ENCODE results near the gene MID1.

The MID1 gene

DNA sequence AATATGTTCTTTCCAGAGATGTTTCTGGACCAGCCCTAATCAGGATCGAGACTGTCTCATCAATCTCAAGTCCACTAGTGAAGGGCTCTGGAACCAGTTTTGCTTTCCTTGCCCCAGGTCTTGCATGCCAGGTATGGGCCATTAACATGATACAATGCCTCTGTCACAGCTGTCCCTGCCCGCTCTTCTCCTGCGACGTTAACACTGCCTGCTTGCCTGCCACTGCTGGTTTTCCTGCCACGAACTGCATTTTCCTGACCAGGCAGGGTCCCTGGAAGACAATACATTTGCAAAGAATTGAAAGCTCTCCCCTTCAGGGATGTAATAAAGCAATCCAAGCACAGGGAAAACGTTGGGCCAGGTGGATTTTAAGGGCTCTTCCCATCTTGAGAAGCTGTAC lies 200.3 kb downstream of the MID1 start:
- peak; percentile 8 to 42 for DNase-seq

DNA sequence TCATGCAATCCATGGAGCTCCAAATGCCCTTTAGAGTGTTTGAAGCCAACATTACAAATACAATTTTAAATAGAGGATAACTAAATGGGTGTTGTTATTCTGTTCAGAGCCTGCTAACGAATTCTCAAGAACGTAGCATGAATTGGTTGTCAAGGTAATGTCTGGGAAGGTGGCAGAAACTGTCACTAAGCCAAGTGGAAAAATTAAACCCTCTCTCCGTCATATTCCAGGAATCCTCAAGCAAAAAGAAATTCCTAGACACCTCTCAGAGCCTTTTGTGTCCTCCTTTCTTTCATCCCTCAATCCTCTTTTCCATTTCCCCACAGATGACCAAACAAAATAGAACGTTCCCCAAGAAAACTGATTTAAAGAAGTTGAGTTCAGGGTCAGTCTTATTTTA lies 204.0 kb downstream of the MID1 start:
- no peak for DNase-seq

DNA sequence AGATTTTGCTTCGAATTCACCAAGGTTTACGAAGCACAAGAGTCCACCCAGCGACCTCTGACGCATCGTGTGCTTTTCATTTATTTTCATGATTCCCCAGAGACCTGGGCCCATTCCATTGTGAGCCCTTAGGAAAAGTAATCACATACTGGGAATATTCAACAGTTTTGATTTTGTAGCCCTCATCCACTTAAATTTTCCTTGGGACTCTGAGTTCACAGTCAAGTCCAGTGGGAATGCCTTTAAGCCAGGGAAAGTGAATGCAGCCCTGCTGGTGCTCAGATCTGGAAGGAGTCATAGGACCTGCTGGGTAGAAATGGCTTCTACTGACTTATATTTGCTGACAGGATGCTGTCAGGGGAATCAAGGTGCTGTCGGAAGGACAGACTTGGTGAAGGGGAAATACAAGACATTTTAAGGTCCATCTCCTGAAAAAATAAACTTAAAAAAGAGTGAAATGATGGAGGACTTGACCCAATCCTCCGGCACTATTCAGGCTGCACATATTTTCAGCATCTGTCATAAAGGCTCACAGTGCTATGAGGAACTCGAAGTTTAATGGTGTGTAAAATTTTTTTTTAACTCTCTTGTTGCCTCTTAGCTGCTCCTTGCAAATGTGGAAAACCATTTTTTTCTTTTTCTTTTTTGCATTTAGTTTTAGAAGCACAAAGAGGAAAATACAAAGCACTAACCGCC lies 204.9 kb downstream of the MID1 start:
- no peak for DNase-seq

DNA sequence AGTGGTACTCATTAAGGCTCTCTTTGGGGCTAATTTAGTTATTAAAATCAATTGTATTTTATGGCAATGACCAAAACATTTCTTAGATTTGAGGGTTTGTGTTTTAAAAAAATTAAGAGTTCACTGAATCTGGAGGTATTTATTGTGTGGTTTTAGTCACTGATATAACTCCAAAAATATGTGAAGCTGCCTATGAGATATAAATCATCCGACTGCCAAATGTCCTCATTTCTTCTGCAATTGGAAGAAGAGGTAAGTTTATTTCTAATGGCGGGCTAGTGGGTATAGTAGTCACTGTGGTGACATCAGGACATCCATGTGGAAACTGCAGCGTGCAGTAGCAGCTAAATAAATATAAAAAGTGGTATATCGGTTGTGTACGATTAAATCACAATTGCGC lies 205.5 kb downstream of the MID1 start:
- no peak for DNase-seq

DNA sequence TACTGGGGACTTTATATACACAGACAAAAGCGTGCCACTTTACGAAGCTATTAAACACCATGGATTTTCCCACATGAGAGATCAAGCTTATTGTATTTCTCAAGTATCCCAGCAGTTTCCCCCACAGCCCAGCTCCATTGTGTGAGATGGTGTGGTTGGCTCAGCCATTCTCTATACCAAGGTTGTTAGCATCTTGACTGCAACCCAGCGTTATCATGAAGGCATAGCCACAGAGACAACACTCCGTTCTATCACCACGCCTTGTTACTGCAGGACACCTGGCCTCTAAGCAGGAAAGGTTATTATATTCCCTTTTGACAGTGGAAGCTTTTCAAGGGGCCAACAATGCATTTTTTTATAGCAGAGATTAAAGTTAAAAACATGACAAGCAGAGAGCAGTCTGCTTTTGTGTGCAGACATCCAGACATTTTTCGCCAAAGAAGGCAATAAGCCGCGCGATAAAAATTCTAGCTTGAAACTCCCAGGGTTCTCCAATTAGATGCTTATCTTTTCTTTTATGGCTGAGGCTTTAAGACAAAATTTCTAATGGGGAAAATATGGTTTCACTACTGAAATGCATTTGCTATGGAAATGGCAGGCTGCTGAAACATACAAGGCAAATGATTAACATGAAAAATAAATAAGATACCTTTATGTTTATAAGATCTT lies 206.1 kb downstream of the MID1 start:
- no peak for DNase-seq

DNA sequence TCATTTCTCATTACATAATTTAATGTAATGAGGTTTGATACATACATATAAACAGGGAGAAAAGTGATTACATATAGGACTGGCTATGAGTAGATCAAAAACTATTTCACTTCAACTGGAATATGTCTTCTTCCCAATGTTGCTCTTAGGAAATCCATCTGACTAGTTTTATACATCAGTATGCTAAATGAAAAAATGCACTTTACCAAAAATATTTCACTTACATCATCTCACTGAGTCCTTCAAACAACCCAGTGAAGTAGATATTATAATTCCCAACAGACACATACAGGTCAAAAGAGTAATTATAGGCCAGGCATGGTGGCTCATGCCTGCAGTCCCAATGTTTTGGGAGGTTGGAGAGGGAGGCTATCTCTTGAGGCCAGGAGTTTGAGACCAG lies 215.9 kb downstream of the MID1 start:
- DNase-seq, result no peak

DNA sequence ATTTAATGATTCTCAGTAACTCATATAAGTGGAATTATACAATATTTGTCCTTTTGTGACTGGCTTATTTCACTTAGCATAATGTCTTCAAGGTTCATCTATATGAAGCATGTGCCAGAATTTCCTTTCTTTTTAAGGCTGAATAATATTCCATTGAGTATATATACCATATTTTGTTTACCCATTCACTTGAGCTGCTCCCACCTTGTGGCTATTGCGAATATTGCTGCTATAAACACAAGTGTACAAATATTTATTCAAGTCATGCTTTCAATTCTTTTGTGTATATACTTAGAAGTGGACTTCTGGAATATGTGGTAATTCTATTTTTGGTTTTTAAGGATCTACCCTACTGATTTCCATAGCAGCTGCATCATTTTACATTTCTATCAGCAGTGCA lies 219.1 kb downstream of the MID1 start:
- DNase-seq, result no peak

DNA sequence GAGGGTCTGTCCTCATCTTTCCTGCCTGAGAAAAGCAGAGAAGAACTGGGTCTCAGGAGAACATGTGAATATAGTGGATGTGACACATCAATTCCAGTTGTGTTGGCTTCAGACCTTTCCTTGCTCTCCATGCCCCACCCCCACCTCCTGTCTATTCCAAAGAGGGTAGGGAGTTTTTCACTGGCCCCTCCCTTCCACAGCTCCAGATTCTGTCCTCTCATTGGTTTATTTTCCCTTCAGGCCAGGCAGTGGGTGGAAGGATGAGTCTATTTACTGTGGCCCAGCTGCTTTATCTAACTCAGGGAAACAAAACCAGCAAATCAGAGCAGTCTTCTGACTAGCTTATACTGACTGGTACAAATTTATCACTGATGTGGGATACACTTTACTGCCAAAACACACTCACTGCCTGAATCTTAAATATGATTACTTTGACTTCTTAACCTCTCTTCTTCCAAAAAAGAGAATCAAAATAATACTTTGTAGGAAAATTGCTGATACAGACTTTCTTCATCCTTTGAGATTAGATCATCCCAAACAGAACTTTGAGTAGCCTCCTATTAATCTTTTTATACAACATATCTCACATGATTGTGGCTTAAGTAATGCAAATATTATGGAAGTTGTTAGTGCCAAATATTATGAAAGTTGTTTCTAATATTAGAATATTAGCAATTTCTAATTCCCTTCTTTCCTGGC lies 221.2 kb downstream of the MID1 start:
- no peak for DNase-seq

DNA sequence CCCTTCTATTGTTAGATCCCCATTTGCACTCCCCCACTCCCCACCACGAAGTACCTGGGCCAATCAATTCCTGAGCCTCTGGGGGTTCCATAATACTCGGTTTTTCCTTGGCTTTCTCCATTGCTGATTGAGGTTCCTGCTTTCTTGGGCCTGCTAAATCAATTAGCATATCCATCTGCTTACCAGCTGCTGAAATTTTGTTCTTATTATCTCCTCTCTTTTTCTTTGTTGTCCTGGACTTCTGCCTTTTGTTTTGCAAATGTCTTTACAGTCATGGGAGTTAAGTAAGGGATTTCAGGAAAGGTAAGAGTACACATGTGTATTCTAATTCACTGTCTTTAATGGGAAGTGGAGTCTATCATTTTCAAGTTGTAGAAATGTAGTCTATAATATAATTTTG lies 222.2 kb downstream of the MID1 start:
- DNase-seq, result no peak

DNA sequence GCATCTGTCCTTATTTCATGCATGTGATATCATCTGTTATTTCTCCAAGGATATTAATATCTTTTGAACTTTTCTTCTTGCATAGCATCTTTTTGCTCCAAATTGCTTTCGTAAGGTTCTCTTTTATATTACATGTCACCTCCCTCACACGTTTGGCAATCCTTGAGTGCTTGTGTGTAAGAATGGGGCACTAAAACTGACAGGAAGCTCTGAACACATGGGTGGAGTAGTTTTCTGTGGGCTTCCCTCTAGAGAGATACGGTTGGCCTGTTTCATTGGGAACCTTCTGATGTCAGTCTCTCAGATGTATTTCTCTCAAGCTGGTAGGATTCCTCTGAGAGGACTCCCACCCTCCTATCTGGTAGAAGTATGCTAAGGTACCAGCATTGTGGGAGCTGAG lies 223.0 kb downstream of the MID1 start:
- DNase-seq, result no peak

DNA sequence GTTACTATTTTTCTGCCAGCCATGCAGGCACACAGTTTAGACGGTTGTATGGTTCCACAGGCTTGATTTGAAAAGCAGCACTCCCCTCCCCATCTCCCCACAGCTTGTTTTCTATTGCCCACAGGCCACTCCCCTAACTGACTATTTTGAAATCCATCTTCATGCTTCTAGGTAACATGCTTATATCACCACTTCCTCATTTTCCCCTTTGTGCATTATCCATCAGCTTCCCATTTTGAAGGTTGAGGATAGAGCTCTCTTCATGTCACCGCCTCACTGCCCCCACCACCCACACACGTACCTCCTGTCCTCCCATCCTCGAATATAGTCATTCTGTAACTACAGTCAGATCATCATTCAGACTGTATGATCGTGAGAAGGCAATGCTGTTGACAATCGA lies 224.7 kb downstream of the MID1 start:
- no peak for DNase-seq

All from NCI-H187 (cell line).